AG09319 (cell line): ENCODE results near the gene DOCK3.

ENCODE experiments used
- DNase-seq: peaks from one replicate; pipeline ENCODE4 v3.0.0-alpha.2; 2010; ENCODE audit warnings: low read depth; ENCODE audit errors: extremely low read depth
- TF ChIP-seq, protein P1 (sequence below): IDR thresholded peaks from 2 replicates; pipeline ENCODE4 v1.5.1; 2011; ENCODE audit warnings: low read depth, mild to moderate bottlenecking, inconsistent platforms, low read length, moderate library complexity

The DOCK3 gene

GRCh38 chr3:50708620-50709019 is 33.9 kb downstream of the DOCK3 start:
- TF ChIP-seq, protein P1, sequence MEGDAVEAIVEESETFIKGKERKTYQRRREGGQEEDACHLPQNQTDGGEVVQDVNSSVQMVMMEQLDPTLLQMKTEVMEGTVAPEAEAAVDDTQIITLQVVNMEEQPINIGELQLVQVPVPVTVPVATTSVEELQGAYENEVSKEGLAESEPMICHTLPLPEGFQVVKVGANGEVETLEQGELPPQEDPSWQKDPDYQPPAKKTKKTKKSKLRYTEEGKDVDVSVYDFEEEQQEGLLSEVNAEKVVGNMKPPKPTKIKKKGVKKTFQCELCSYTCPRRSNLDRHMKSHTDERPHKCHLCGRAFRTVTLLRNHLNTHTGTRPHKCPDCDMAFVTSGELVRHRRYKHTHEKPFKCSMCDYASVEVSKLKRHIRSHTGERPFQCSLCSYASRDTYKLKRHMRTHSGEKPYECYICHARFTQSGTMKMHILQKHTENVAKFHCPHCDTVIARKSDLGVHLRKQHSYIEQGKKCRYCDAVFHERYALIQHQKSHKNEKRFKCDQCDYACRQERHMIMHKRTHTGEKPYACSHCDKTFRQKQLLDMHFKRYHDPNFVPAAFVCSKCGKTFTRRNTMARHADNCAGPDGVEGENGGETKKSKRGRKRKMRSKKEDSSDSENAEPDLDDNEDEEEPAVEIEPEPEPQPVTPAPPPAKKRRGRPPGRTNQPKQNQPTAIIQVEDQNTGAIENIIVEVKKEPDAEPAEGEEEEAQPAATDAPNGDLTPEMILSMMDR, result no peak
- DNase-seq, result no peak

GRCh38 chr3:50714946-50715345 is 40.2 kb downstream of the DOCK3 start:
- DNase-seq, result no peak

GRCh38 chr3:50724831-50725230 is 50.1 kb downstream of the DOCK3 start:
- TF ChIP-seq, protein P1, result no peak
- no peak for DNase-seq

More at GRCh38 chr3:50714946-50715345, 40.2 kb downstream of the DOCK3 start:
- TF ChIP-seq, protein P1, result no peak

- TF ChIP-seq, protein P1, result no peak
- no peak for DNase-seq
These were observed 60.3 kb downstream of the DOCK3 start for GRCh38 chr3:50734985-50735384.

DNA sequence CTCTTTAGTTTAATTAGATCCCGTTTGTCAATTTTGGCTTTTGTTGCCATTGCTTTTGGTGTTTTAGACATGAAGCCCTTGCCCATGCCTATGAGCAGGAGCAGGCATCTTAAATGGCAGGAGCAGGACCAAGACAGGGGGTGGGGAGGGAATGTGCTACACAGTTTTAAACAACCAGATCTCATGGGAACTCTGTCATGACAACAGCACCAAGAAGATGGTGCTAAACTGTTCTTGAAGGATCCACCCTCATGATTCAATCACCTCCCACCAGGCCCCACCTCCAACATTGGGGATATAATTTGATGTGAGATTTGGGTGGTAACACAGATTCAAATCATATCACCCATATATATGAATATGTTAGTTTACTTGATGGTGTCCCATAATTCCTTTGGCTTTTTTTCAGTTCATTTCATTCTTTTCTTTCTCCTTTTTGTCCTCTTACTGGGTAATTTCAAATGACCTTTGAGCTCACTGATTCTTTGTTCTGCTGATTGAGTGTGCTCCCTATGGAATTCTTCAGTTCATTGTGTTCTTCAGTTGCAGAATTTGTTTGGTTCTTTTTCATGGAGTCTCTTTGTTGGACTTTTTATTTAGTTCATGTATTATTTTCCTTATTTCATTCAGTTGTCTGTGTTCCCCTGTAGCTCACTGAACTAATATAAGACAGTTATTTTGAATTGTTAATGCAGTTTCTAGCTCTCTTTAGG is 62.6 kb downstream of the DOCK3 start:
- TF ChIP-seq, protein P1, result no peak
- DNase-seq, result no peak

- TF ChIP-seq, protein P1, result no peak
- DNase-seq, result no peak
These were observed 63.3 kb downstream of the DOCK3 start for GRCh38 chr3:50737906-50738598.

GRCh38 chr3:50743643-50744042 is 68.9 kb downstream of the DOCK3 start:
- TF ChIP-seq, protein P1, result no peak
- no peak for DNase-seq
